DOHH2 (cell line): ENCODE data around the gene TNRC6B.

Experiments
- H3F3A ChIP-seq: fragments of 200-600 bp; sonication (generic), shearing (Covaris generic); 2 replicates; pipeline ENCODE4 v1.6.0; 2016; ENCODE audit warnings: antibody characterized with exemption, mild to moderate bottlenecking; ENCODE audit not compliant: control insufficient read depth, insufficient read depth
- H3K27ac ChIP-seq: fragments of 200-600 bp; sonication (generic); 2 replicates; pipeline ENCODE4 v1.5.1; 2014; ENCODE audit warnings: low read depth, mild to moderate bottlenecking, low read length, moderate library complexity
- H3K27me3 ChIP-seq: fragments of 200-600 bp; sonication (generic); 2 replicates; pipeline ENCODE4 v1.6.1; 2014; ENCODE audit warnings: mild to moderate bottlenecking, low read length, mixed read lengths; ENCODE audit not compliant: control insufficient read depth
- H3K36me3 ChIP-seq: fragments of 200-600 bp; sonication (generic); 2 replicates; pipeline ENCODE4 v1.6.1; 2014; ENCODE audit warnings: mild to moderate bottlenecking, low read length, moderate library complexity, mixed read lengths; ENCODE audit not compliant: control insufficient read depth
- H3K4me1 ChIP-seq: fragments of 200-600 bp; sonication (generic); 2 replicates; pipeline ENCODE4 v1.6.1; 2014; ENCODE audit warnings: mild to moderate bottlenecking, low read length, mixed read lengths; ENCODE audit not compliant: control insufficient read depth
- H3K4me2 ChIP-seq: fragments of 200-600 bp; sonication (generic); 2 replicates; pipeline ENCODE4 v1.6.0; 2014; ENCODE audit warnings: mild to moderate bottlenecking, low read length, moderate library complexity
- H3K4me3 ChIP-seq: fragments of 200-600 bp; sonication (generic); 2 replicates; pipeline ENCODE4 v1.5.1; 2014; ENCODE audit warnings: mild to moderate bottlenecking, low read length, mixed read lengths
- H3K79me2 ChIP-seq: fragments of 200-600 bp; sonication (generic); 2 replicates; pipeline ENCODE4 v1.6.1; 2014; ENCODE audit warnings: mild to moderate bottlenecking, low read length, mixed read lengths; ENCODE audit not compliant: control insufficient read depth
- H3K9me2 ChIP-seq: fragments of 200-600 bp; sonication (generic); replicated peaks from 2 replicates; pipeline ENCODE4 v1.6.1; 2014; ENCODE audit warnings: mild to moderate bottlenecking, low read length, mixed read lengths; ENCODE audit not compliant: control insufficient read depth
- H3K9me3 ChIP-seq: fragments of 200-600 bp; sonication (generic); 2 replicates; pipeline ENCODE4 v1.6.1; 2014; ENCODE audit warnings: antibody characterized with exemption, low read length, mixed read lengths; ENCODE audit not compliant: control insufficient read depth, insufficient read depth
- H4K20me1 ChIP-seq: fragments of 200-600 bp; sonication (generic); 2 replicates; pipeline ENCODE4 v1.6.0; 2014; ENCODE audit warnings: low read depth, mild to moderate bottlenecking, antibody characterized with exemption, low read length, moderate library complexity; ENCODE audit not compliant: control insufficient read depth, insufficient read depth
- CTCF ChIP-seq: fragments of 200-600 bp; sonication (generic); IDR thresholded peaks from one replicate; pipeline ENCODE4 v1.5.1; 2014; ENCODE audit warnings: antibody characterized with exemption, mild to moderate bottlenecking, low read depth, low read length; ENCODE audit not compliant: poor library complexity, severe bottlenecking
- EZH2phosphoT487 ChIP-seq: fragments of 200-600 bp; sonication (generic); IDR thresholded peaks from 2 replicates; pipeline ENCODE4 v1.6.1; 2017; ENCODE audit warnings: borderline replicate concordance, mild to moderate bottlenecking, antibody characterized with exemption, low read length, moderate library complexity, mixed read lengths

Gene TNRC6B

GRCh38 chr22:40176921-40177737 is 596 bp upstream of the TNRC6B start:
- H3K27ac ChIP-seq = peak overlapping the region; percentile 94
- H3K9me2 ChIP-seq = no peaks in the 10 kb centered on the region
- peaks cover 8% of the 10 kb centered on the region; the same call in 1 of the 2 replicates for H3F3A ChIP-seq
- TF ChIP-seq EZH2phosphoT487 (no peak), CTCF (no peak)
- peaks cover 34% of the 10 kb centered on the region for H3K4me1 ChIP-seq
- H3K79me2 ChIP-seq = peaks cover 54% of the 10 kb centered on the region
- H3K36me3 ChIP-seq = peaks cover 11% of the 10 kb centered on the region
- peaks cover 9% of the 10 kb centered on the region; the same call in 1 of the 2 replicates for H4K20me1 ChIP-seq
- no peaks in the 10 kb centered on the region for H3K9me3 ChIP-seq
- peak overlapping the region; percentile 85 for H3K4me3 ChIP-seq
- peak overlapping the region; percentile 97 for H3K4me2 ChIP-seq
- no peaks in the 10 kb centered on the region for H3K27me3 ChIP-seq

GRCh38 chr22:40178417-40179409 is 988 bp downstream of the TNRC6B start:
- H4K20me1 ChIP-seq = peaks cover 9% of the 10 kb centered on the region; the same call in 1 of the 2 replicates
- no peaks in the 10 kb centered on the region for H3K9me3 ChIP-seq
- peaks cover 8% of the 10 kb centered on the region; the same call in 1 of the 2 replicates for H3F3A ChIP-seq
- TF ChIP-seq EZH2phosphoT487 (no peak), CTCF (no peak)
- H3K36me3 ChIP-seq = peaks cover 11% of the 10 kb centered on the region
- peak overlapping the region; percentile 85 for H3K4me3 ChIP-seq
- H3K27me3 ChIP-seq = no peaks in the 10 kb centered on the region
- peaks cover 42% of the 10 kb centered on the region for H3K4me1 ChIP-seq
- H3K9me2 ChIP-seq = no peaks in the 10 kb centered on the region
- H3K4me2 ChIP-seq = peak overlapping the region; percentile 97
- peaks cover 70% of the 10 kb centered on the region for H3K79me2 ChIP-seq
- peak overlapping the region; percentile 94 for H3K27ac ChIP-seq

- Histone ChIP-seq H3K27ac (0 out of 2 replicates have a peak overlapping the region, but pooled peaks have one; percentile 94), H3K4me2 (peak overlapping the region; percentile 97), H3K36me3 (peaks cover 11% of the 10 kb centered on the region), H3F3A (peaks cover 8% of the 10 kb centered on the region; the same call in 1 of the 2 replicates), H3K4me3 (peak overlapping the region; percentile 85), H4K20me1 (peaks cover 12% of the 10 kb centered on the region; the same call in 1 of the 2 replicates), H3K27me3 (no peaks in the 10 kb centered on the region), H3K9me2 (no peaks in the 10 kb centered on the region), H3K9me3 (no peaks in the 10 kb centered on the region), H3K4me1 (peaks cover 42% of the 10 kb centered on the region), H3K79me2 (peaks cover 78% of the 10 kb centered on the region)
- TF ChIP-seq CTCF (no peak), EZH2phosphoT487 (no peak)
Measured at GRCh38 chr22:40179526-40179925, 1.8 kb downstream of the TNRC6B start.
